Kidney (tissue), 14 donors: ENCODE measurements around the gene TERT. TPM values are rescaled to one million over a fixed set of nuclear protein-coding genes. Genes with fewer than 3 reads are reported as not detected.

Experiments
- DNase-seq, 5 donors: peaks; one replicate each; pipeline ENCODE4 v3.0.0-alpha.2; 2013 to 2020
- FAIRE-seq: peaks from 2 replicates; lab custom pipeline; 2012; peaks lifted over from hg19 to GRCh38; lab: Jason Lieb, UNC
- H3K27ac ChIP-seq, 2 donors: one replicate each; pipeline ENCODE4 v1.7.0; 2013; ENCODE audit warnings: low read depth in 2 of 2, low read length in 2 of 2, inconsistent platforms in 1 of 2
- H3K27me3 ChIP-seq: one replicate; pipeline ENCODE4 v1.7.1; 2013; ENCODE audit warnings: low read length, inconsistent platforms; ENCODE audit not compliant: control insufficient read depth, insufficient read depth
- H3K36me3 ChIP-seq, 3 donors: one replicate each; pipeline versions ENCODE4 v1.7.0 to v1.7.1; 2013; ENCODE audit warnings: low read length in 3 of 3, control low read depth in 1 of 3, inconsistent platforms in 1 of 3; ENCODE audit not compliant: insufficient read depth in 3 of 3, control insufficient read depth in 2 of 3
- H3K4me1 ChIP-seq, 3 donors: one replicate each; pipeline versions ENCODE4 v1.7.0 to v1.7.1; 2013; ENCODE audit warnings: low read length in 3 of 3, inconsistent platforms in 1 of 3, low read depth in 1 of 3; ENCODE audit not compliant: control insufficient read depth in 2 of 3, insufficient read depth in 2 of 3
- H3K4me3 ChIP-seq, 3 donors: one replicate each; pipeline versions ENCODE4 v1.7.0 to v1.8.1; 2013; ENCODE audit warnings: low read length in 3 of 3, control low read depth in 1 of 3, inconsistent platforms in 1 of 3
- H3K9ac ChIP-seq, 3 donors: one replicate each; pipeline versions ENCODE4 v1.7.0 to v1.7.1; 2013; ENCODE audit warnings: low read length in 3 of 3, control low read depth in 1 of 3, inconsistent platforms in 1 of 3
- H3K9me3 ChIP-seq, 3 donors: one replicate each; pipeline versions ENCODE4 v1.7.0 to v1.7.1; 2013; ENCODE audit warnings: low read length in 3 of 3, control low read depth in 1 of 3, inconsistent platforms in 1 of 3; ENCODE audit not compliant: control insufficient read depth in 2 of 3, insufficient read depth in 1 of 3
- CTCF ChIP-seq: IDR thresholded peaks from 3 replicates; pipeline ENCODE4 v1.5.1; 2012; ENCODE audit warnings: mild to moderate bottlenecking, moderate library complexity, borderline replicate concordance; ENCODE audit not compliant: insufficient read depth; ENCODE audit errors: extremely low read depth
- intact Hi-C: fragments of 100-400 bp; cut with DNase I; formaldehyde crosslinking; loops from one replicate; pipeline ENCODE4 v1.11.1; 2022
- polyA plus RNA-seq: library from polyadenylated mRNA; stranded (reverse); fragments of 350-450 nt; fragmentation: Illumina TruSeq; extraction: RNeasy Lipid Tissue Mini Kit (QIAGEN cat#74804); gene quantifications from one replicate; pipeline ENCODE4 v1.2.3, GENCODE V29; 2014; ENCODE audit warnings: low read depth, low replicate concordance; ENCODE audit not compliant: insufficient read depth
- total RNA-seq: library from RNA; stranded (reverse); fragmentation: NEBNext Ultra II Directional; extraction: Animal tissue kit (Norgen Biotek cat#: 25700); gene quantifications from one replicate; pipeline ENCODE4 v1.2.1, GENCODE V29; 2021
- donor health status: control.
- donor health status: control.
- donor health status: control.
- donor health status: control.
- donor health status: control.
- donor health status: DM: yes; HTN: yes; CAD: no.
- donor health status: Normal renal cell carcinoma (clear cell type).

The TERT gene
- total and polyA plus RNA-seq, 2 donors from 2014 or later = 0.91 TPM; not detected in 1

- no peak overlapping the region for H3K27ac ChIP-seq
- TF ChIP-seq CTCF = no peak
- peaks cover 0 to 41% (median 19%) of the 10 kb centered on the region in 3 donors for H3K36me3 ChIP-seq
- no peaks in the 10 kb centered on the region for H3K27me3 ChIP-seq
- intact Hi-C loops = no loop called here
- DNase-seq (peak; percentile 28 to 77 (median 55)), FAIRE-seq (no peak)
- H3K9me3 ChIP-seq = no peaks in the 10 kb centered on the region
- no peak overlapping the region for H3K9ac ChIP-seq
- H3K4me1 ChIP-seq = no peaks in the 10 kb centered on the region
- no peak overlapping the region for H3K4me3 ChIP-seq
Observed at GRCh38 chr5:1325870-1326531, 31.1 kb upstream of the TERT start.

- no peaks in the 10 kb centered on the region for H3K9me3 ChIP-seq
- H3K9ac ChIP-seq = no peak overlapping the region
- no peak for FAIRE-seq
- no peak overlapping the region for H3K4me3 ChIP-seq
- intact Hi-C loops = no loop called here
- no peak for TF ChIP-seq CTCF
- H3K36me3 ChIP-seq = peaks cover 0 to 44% (median 25%) of the 10 kb centered on the region in 3 donors
- no peak overlapping the region for H3K27ac ChIP-seq
- H3K4me1 ChIP-seq = no peaks in the 10 kb centered on the region
- no peaks in the 10 kb centered on the region for H3K27me3 ChIP-seq
- DNase-seq = peak in 1 of 5 donors; percentile 53
Observed at GRCh38 chr5:1325191-1325741, 30.4 kb upstream of the TERT start.

- H3K9ac ChIP-seq = no peak overlapping the region
- no peak for TF ChIP-seq CTCF
- DNase-seq (peak in 1 of 5 donors; percentile 58), FAIRE-seq (no peak)
- no peak overlapping the region for H3K27ac ChIP-seq
- no peak overlapping the region for H3K4me3 ChIP-seq
- no peaks in the 10 kb centered on the region for H3K9me3 ChIP-seq
- H3K27me3 ChIP-seq = no peaks in the 10 kb centered on the region
- no peaks in the 10 kb centered on the region for H3K4me1 ChIP-seq
- H3K36me3 ChIP-seq = peaks cover 0 to 47% (median 27%) of the 10 kb centered on the region in 3 donors
- intact Hi-C loops = no loop called here
Observed at GRCh38 chr5:1324719-1325190, 29.9 kb upstream of the TERT start.
